AML-193 (cell line): ENCODE measurements around the gene ANKRD33B.
"Not testable (repeated sequence)": the region's sequence is repeated elsewhere in the genome, so short reads cannot be mapped to it uniquely, and the experiment has no call there.

Source experiments
- DNase-seq, 2 experiments: peaks; one replicate each; lab custom pipeline; 2025; lab: John Stamatoyannopoulos, UW

The ANKRD33B gene

GRCh38 chr5:10595293-10595671 lies 31.4 kb downstream of the ANKRD33B start:
- DNase-seq, result no peak

GRCh38 chr5:10595672-10596309 lies 31.9 kb downstream of the ANKRD33B start:
- no peak for DNase-seq

GRCh38 chr5:10596310-10596703 lies 32.4 kb downstream of the ANKRD33B start:
- no peak for DNase-seq

- DNase-seq, result no peak
Measured at GRCh38 chr5:10596886-10597451, 33.1 kb downstream of the ANKRD33B start.

GRCh38 chr5:10599113-10599512 lies 35.2 kb downstream of the ANKRD33B start:
- no peak for DNase-seq

- DNase-seq, result no peak
Measured at GRCh38 chr5:10599862-10600284, 36.0 kb downstream of the ANKRD33B start.

- DNase-seq, result no peak
Measured at GRCh38 chr5:10600626-10601245, 36.9 kb downstream of the ANKRD33B start.

GRCh38 chr5:10601246-10602030 lies 37.6 kb downstream of the ANKRD33B start:
- DNase-seq, result no peak

GRCh38 chr5:10602031-10602806 lies 38.3 kb downstream of the ANKRD33B start:
- DNase-seq, result no peak

GRCh38 chr5:10604975-10605374 lies 41.1 kb downstream of the ANKRD33B start:
- no peak for DNase-seq

GRCh38 chr5:10606632-10607022 lies 42.8 kb downstream of the ANKRD33B start:
- DNase-seq, result not testable (repeated sequence)

- DNase-seq, result peak; percentile 93 to 95
Measured at GRCh38 chr5:10607023-10607665, 43.3 kb downstream of the ANKRD33B start.

GRCh38 chr5:10607666-10608073 lies 43.8 kb downstream of the ANKRD33B start:
- DNase-seq, result peak; percentile 87 to 90

GRCh38 chr5:10608081-10608480 lies 44.2 kb downstream of the ANKRD33B start:
- DNase-seq, result peak in 1 of 2 experiments; percentile 57

GRCh38 chr5:10610058-10610457 lies 46.2 kb downstream of the ANKRD33B start:
- no peak for DNase-seq

GRCh38 chr5:10611290-10611689 lies 47.4 kb downstream of the ANKRD33B start:
- no peak for DNase-seq

- DNase-seq, result no peak
Measured at GRCh38 chr5:10612251-10612650, 48.4 kb downstream of the ANKRD33B start.

- no peak for DNase-seq
Measured at GRCh38 chr5:10615693-10616092, 51.8 kb downstream of the ANKRD33B start.

GRCh38 chr5:10617103-10617502 lies 53.2 kb downstream of the ANKRD33B start:
- DNase-seq, result no peak

GRCh38 chr5:10618311-10618710 lies 54.4 kb downstream of the ANKRD33B start:
- DNase-seq, result no peak

- no peak for DNase-seq
Measured at GRCh38 chr5:10619649-10620048, 55.8 kb downstream of the ANKRD33B start.
